ENCODE measurements around the gene PKD2L1. TPM values are rescaled to one million over a fixed set of nuclear protein-coding genes. Genes with fewer than 3 reads are reported as not detected.

PKD2L1 gene
- total RNA-seq, 1 donor from 2014 or later, result 0.44 TPM

GRCh38 chr10:100360234-100360633 is 30.2 kb upstream of the PKD2L1 start:
- Mint-ChIP-seq H3K27ac (ENCODE audit: unreplicated experiment) (peak overlapping the region; percentile 50), H3K36me3 (ENCODE audit: unreplicated experiment) (peaks cover 13% of the 10 kb centered on the region), H3K4me1 (ENCODE audit: low read depth, unreplicated experiment) (peaks cover 27% of the 10 kb centered on the region), H3K4me3 (ENCODE audit: unreplicated experiment) (peak overlapping the region; percentile 35), H3K9me3 (ENCODE audit: unreplicated experiment) (peaks cover 6% of the 10 kb centered on the region), H3K27me3 (ENCODE audit: unreplicated experiment) (peaks cover 2% of the 10 kb centered on the region)
- TF ChIP-seq CTCF (IDR thresholded peaks at IDR 0.05; ENCODE audit: partially characterized antibody, unreplicated experiment), result no peak
- no peak for DNase-seq

GRCh38 chr10:100359529-100360150 is 29.6 kb upstream of the PKD2L1 start:
- peak overlapping the region; percentile 56 for H3K4me3 Mint-ChIP-seq (ENCODE audit: unreplicated experiment)
- no peak for DNase-seq
- H3K27me3 Mint-ChIP-seq (ENCODE audit: unreplicated experiment), result peaks cover 2% of the 10 kb centered on the region
- peaks cover 24% of the 10 kb centered on the region for H3K4me1 Mint-ChIP-seq (ENCODE audit: low read depth, unreplicated experiment)
- H3K9me3 Mint-ChIP-seq (ENCODE audit: unreplicated experiment), result peaks cover 6% of the 10 kb centered on the region
- TF ChIP-seq CTCF (IDR thresholded peaks at IDR 0.05; ENCODE audit: partially characterized antibody, unreplicated experiment), result no peak
- H3K36me3 Mint-ChIP-seq (ENCODE audit: unreplicated experiment), result peaks cover 17% of the 10 kb centered on the region
- H3K27ac Mint-ChIP-seq (ENCODE audit: unreplicated experiment), result peak overlapping the region; percentile 50

GRCh38 chr10:100359030-100359432 is 29.0 kb upstream of the PKD2L1 start:
- no peak for DNase-seq
- Mint-ChIP-seq H3K27me3 (ENCODE audit: unreplicated experiment) (peaks cover 2% of the 10 kb centered on the region), H3K36me3 (ENCODE audit: unreplicated experiment) (peaks cover 17% of the 10 kb centered on the region), H3K27ac (ENCODE audit: unreplicated experiment) (peak overlapping the region; percentile 41), H3K9me3 (ENCODE audit: unreplicated experiment) (peaks cover 6% of the 10 kb centered on the region), H3K4me1 (ENCODE audit: low read depth, unreplicated experiment) (peaks cover 25% of the 10 kb centered on the region), H3K4me3 (ENCODE audit: unreplicated experiment) (peak overlapping the region; percentile 56)
- no peak for TF ChIP-seq CTCF (IDR thresholded peaks at IDR 0.05; ENCODE audit: partially characterized antibody, unreplicated experiment)

GRCh38 chr10:100357059-100357858 is 27.2 kb upstream of the PKD2L1 start:
- Mint-ChIP-seq H3K4me1 (ENCODE audit: low read depth, unreplicated experiment) (peaks cover 28% of the 10 kb centered on the region), H3K4me3 (ENCODE audit: unreplicated experiment) (peak overlapping the region; percentile 28), H3K9me3 (ENCODE audit: unreplicated experiment) (peaks cover 5% of the 10 kb centered on the region), H3K27me3 (ENCODE audit: unreplicated experiment) (peaks cover 2% of the 10 kb centered on the region), H3K36me3 (ENCODE audit: unreplicated experiment) (peaks cover 22% of the 10 kb centered on the region), H3K27ac (ENCODE audit: unreplicated experiment) (peak overlapping the region; percentile 39)
- no peak for TF ChIP-seq CTCF (IDR thresholded peaks at IDR 0.05; ENCODE audit: partially characterized antibody, unreplicated experiment)
- DNase-seq, result no peak

All from glutamatergic neuron (in vitro differentiated cells).